ENCODE data around the gene LRTM2.

DNA sequence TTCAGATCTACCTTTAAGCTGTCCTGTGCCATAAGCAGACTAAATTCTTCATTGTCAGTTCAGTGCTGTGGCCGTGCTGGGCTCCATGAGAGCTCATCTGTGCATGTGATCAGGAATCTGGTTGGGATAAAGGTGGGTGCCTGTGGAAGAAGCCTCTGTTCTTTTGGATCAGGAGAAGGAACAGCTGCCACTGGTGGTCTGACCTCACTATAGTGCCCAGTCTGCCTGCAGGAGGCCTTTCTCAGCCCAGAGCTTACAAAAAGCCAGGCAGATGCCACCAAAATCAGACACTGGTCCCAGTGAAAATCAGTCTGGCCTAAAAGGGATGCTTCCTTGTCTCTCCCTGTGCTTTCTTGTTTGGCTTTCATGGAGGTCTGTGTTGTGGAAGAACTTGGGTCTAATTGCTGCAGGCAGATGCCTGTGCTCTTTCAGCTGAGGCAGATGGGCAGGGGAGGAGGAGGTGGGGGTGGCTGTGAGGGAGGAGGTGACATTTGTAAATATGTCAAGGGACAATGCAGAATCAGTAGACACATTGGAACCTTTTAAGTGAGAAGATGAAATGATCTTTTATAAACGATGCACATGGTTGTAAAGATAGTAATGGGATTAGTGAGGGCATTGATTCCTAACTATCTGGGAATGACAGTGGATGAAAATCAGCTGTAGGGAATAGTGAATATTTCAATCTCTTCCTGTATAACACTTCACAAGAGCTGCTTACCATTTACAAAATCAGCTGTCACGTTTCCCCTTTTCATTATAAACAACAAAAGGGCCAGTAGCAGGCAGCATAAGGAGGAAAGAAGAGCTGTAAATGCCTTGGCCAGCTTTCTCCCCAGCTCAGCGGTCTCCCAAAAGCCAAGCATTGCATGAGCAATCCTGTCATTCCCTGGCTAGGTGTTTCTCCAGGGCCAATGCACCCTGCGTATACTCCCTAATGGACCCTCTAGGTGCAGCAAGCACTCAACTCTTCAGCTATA, 53.5 kb downstream of the LRTM2 start:
- TF ChIP-seq, protein P1, sequence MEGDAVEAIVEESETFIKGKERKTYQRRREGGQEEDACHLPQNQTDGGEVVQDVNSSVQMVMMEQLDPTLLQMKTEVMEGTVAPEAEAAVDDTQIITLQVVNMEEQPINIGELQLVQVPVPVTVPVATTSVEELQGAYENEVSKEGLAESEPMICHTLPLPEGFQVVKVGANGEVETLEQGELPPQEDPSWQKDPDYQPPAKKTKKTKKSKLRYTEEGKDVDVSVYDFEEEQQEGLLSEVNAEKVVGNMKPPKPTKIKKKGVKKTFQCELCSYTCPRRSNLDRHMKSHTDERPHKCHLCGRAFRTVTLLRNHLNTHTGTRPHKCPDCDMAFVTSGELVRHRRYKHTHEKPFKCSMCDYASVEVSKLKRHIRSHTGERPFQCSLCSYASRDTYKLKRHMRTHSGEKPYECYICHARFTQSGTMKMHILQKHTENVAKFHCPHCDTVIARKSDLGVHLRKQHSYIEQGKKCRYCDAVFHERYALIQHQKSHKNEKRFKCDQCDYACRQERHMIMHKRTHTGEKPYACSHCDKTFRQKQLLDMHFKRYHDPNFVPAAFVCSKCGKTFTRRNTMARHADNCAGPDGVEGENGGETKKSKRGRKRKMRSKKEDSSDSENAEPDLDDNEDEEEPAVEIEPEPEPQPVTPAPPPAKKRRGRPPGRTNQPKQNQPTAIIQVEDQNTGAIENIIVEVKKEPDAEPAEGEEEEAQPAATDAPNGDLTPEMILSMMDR (IDR thresholded peaks at IDR 0.05): no peak
- no peak for TF ChIP-seq POLR2A (IDR thresholded peaks at IDR 0.05)
